ENCODE measurements around the gene RAB3A. TPM values are rescaled to one million over a fixed set of nuclear protein-coding genes. Genes with fewer than 3 reads are reported as not detected.

RAB3A gene
- total and polyA plus RNA-seq, 9 of the 15 experiments (the other 6 are each of a cell fraction or from before 2014, with no cell fraction given): 0.17 to 5.1 (median 0.90) TPM; not detected in 1

GRCh38 chr19:18192673-18193387 is 11.0 kb downstream of the RAB3A start, which contains the start of gene MPV17L2 (continued):
- peak; percentile 67 for TF ChIP-seq ETS1 (conservative IDR thresholded peaks at IDR 0.05; ENCODE audit: control insufficient read depth, low read depth, low read length)
- TF ChIP-seq ZNF583 (CRISPR knock-in tag; IDR thresholded peaks at IDR 0.05): no peak
- no peak for TF ChIP-seq MXI1 (IDR thresholded peaks at IDR 0.05; ENCODE audit: low read depth, low read length)
- peak; percentile 78; the same call in 1 of the 2 replicates for TF ChIP-seq PHF21A (IDR thresholded peaks at IDR 0.05; ENCODE audit: borderline replicate concordance, low read depth)
- TF ChIP-seq EZH2 (IDR thresholded peaks at IDR 0.05; ENCODE audit: borderline replicate concordance, low read depth, low read length): no peak
- TF ChIP-seq MTA2 (IDR thresholded peaks at IDR 0.05; ENCODE audit: low read depth): no peak
- TF ChIP-seq LARP7 (IDR thresholded peaks at IDR 0.05): no peak
- TF ChIP-seq SREBF2 (CRISPR knock-in tag; IDR thresholded peaks at IDR 0.05): no peak
- TF ChIP-seq KLF6 (CRISPR knock-in tag; IDR thresholded peaks at IDR 0.05; ENCODE audit: borderline replicate concordance): 0 out of 2 replicates have a peak, but pooled peaks have one; percentile 43
- TF ChIP-seq BDP1 (IDR thresholded peaks at IDR 0.05; ENCODE audit: insufficient read depth, insufficient read length): no peak
- TF ChIP-seq SMAD2 (IDR thresholded peaks at IDR 0.05; ENCODE audit: low read depth, low read length): no peak
- TF ChIP-seq BRD4 (IDR thresholded peaks at IDR 0.05): no peak
- no peak for TF ChIP-seq ZC3H4 (CRISPR knock-in tag; IDR thresholded peaks at IDR 0.05; ENCODE audit: borderline replicate concordance)
- TF ChIP-seq U2AF1 (optimal IDR thresholded peaks at IDR 0.05; ENCODE audit: low read depth, low read length): no peak
- TF ChIP-seq ZNF76 (CRISPR knock-in tag; IDR thresholded peaks at IDR 0.05; ENCODE audit: borderline replicate concordance): no peak
- TF ChIP-seq FOXP4 (CRISPR knock-in tag; IDR thresholded peaks at IDR 0.05; ENCODE audit: borderline replicate concordance): no peak
- no peak for TF ChIP-seq ZBTB17 (CRISPR knock-in tag; IDR thresholded peaks at IDR 0.05)
- TF ChIP-seq SMARCB1 (IDR thresholded peaks at IDR 0.05; ENCODE audit: insufficient read length, low read depth): no peak
- peak; percentile 95 for TF ChIP-seq CEBPZ (IDR thresholded peaks at IDR 0.05; ENCODE audit: borderline replicate concordance, low read depth, low read length)
- no peak for TF ChIP-seq XRCC5 (IDR thresholded peaks at IDR 0.05; ENCODE audit: low read depth, low read length)
- TF ChIP-seq HDAC6 (IDR thresholded peaks at IDR 0.05; ENCODE audit: low read depth, low read length): no peak
- TF ChIP-seq CC2D1A (IDR thresholded peaks at IDR 0.05): peak; percentile 70; the same call in 1 of the 2 replicates
